Esophagus mucosa (tissue), 1 donor: ENCODE results near the gene MYOC. TPM values are rescaled to one million over a fixed set of nuclear protein-coding genes. Genes with fewer than 3 reads are reported as not detected.
"Not testable (repeated sequence)": the region's sequence is repeated elsewhere in the genome, so short reads cannot be mapped to it uniquely, and the experiment has no call there.

Experiments used
- ATAC-seq: fragments of 200-7000 bp; cut with Tn5 transposase; one replicate; pipeline ENCODE4 v1.9.1; 2020
- total RNA-seq: library from RNA; stranded (reverse); gene quantifications from one replicate; pipeline ENCODE4 v1.2.4, GENCODE V29; 2023
- donor health status: DM: yes; HTN: yes; CAD: no.

MYOC gene
- total RNA-seq, 1 donor from 2014 or later, result 0.20 TPM

GRCh38 chr1:171646249-171646560 lies 6.3 kb downstream of the MYOC start:
- no peak for ATAC-seq

GRCh38 chr1:171645553-171646248 lies 6.8 kb downstream of the MYOC start:
- no peak for ATAC-seq

GRCh38 chr1:171644805-171645483 lies 7.5 kb downstream of the MYOC start:
- peak; percentile 83 for ATAC-seq

GRCh38 chr1:171643156-171643555 lies 9.3 kb downstream of the MYOC start:
- ATAC-seq, result no peak

- ATAC-seq, result no peak
Observed at GRCh38 chr1:171642197-171642596, 10.3 kb downstream of the MYOC start.

GRCh38 chr1:171641076-171641864 lies 11.2 kb downstream of the MYOC start:
- no peak for ATAC-seq

GRCh38 chr1:171640225-171640624 lies 12.3 kb downstream of the MYOC start:
- peak; percentile 53 for ATAC-seq

- ATAC-seq, result no peak
Observed at GRCh38 chr1:171637928-171638576, 14.4 kb downstream of the MYOC start.

- no peak for ATAC-seq
Observed at GRCh38 chr1:171636141-171636540, 16.3 kb downstream of the MYOC start.

- no peak for ATAC-seq
Observed at GRCh38 chr1:171635661-171636060, 16.8 kb downstream of the MYOC start.

- ATAC-seq, result no peak
Observed at GRCh38 chr1:171628225-171628624, 24.3 kb downstream of the MYOC start.

- ATAC-seq, result no peak
Observed at GRCh38 chr1:171627020-171627419, 25.5 kb downstream of the MYOC start.

- no peak for ATAC-seq
Observed at GRCh38 chr1:171625225-171625624, 27.3 kb downstream of the MYOC start.

- ATAC-seq, result no peak
Observed at GRCh38 chr1:171623651-171624331, 28.7 kb downstream of the MYOC start.

- no peak for ATAC-seq
Observed at GRCh38 chr1:171622152-171622462, 30.4 kb downstream of the MYOC start, which contains the start of gene MYOCOS. TSS of gene MYOCOS (plus strand) at chr1:171622243. CDS start at chr1:171623884, 1,641 bp downstream.

GRCh38 chr1:171616586-171616985 lies 35.9 kb downstream of the MYOC start:
- ATAC-seq, result no peak

- ATAC-seq, result not testable (repeated sequence)
Observed at GRCh38 chr1:171615122-171615906, 37.2 kb downstream of the MYOC start.

- no peak for ATAC-seq
Observed at GRCh38 chr1:171613282-171613681, 39.2 kb downstream of the MYOC start.

- ATAC-seq, result no peak
Observed at GRCh38 chr1:171611306-171611705, 41.2 kb downstream of the MYOC start.

- ATAC-seq, result peak; percentile 43
Observed at GRCh38 chr1:171610385-171610784, 42.1 kb downstream of the MYOC start.

GRCh38 chr1:171606402-171606941 lies 46.0 kb downstream of the MYOC start:
- ATAC-seq, result no peak
